ENCODE results near the gene DCPS. TPM values are rescaled to one million over a fixed set of nuclear protein-coding genes. Genes with fewer than 3 reads are reported as not detected.
A peak's percentile ranks its signal among the peaks of the same experiment; 100 is the strongest.
"Not testable (repeated sequence)": the region's sequence is repeated elsewhere in the genome, so short reads cannot be mapped to it uniquely, and the experiment has no call there.

DCPS gene
- total and polyA plus RNA-seq, 5 donors = 9.9 to 14.9 (median 10.4) TPM

DNA sequence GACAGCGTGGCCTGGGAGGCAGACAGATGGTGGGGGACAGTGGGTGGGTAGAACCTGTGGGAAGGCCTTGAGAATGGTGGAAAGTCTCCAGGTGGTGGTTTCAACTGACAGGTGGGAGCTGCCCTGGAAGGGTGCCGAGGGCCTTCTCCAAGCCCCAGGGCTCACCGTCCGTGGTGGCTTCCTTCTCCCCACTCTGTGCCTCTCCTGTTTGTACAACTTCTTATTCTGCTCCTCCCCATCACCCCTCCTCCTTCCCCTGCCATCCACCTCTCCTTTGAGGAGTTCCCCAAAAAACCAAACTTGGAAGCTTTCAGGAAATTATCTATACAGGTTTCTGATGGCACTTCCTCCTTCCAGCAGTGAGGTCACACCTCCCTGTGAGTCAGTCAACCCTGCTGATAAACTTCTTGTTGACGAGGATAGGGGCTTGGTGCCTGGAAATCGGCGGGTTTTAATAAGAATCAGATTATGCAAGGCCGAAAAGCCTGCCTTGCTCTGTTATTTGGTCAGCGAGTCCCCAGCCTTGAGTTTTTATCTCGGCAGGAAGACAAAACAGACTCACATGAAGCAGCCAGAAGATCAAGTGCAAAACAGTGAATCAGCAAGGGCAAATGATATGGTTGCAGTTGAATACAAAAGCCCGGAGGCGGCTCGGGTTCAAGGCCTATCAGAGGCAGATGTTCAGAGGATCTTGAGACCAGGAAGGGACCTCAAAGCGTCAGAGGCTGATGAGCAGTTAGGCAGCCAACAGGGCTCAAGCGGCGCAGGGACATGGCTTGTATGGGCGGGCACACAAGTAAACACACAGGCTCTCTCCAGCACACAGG lies 42.1 kb downstream of the DCPS start:
- Histone ChIP-seq H3K4me1 (ENCODE audit: control insufficient read depth, insufficient read depth, low read length) (peaks cover 25% of the 10 kb centered on the region), H3K4me3 (ENCODE audit: low read length) (no peak overlapping the region), H3K27ac (ENCODE audit: low read length) (peak overlapping the region; percentile 73), H3K9me3 (ENCODE audit: control insufficient read depth, low read length) (no peaks in the 10 kb centered on the region), H3K27me3 (ENCODE audit: control insufficient read depth, insufficient read depth) (no peaks in the 10 kb centered on the region)
- ATAC-seq (peak; percentile 60 to 86), DNase-seq (peak; percentile 80 to 84 (median 83))
- intact Hi-C loops (cut with DNase I) = loop anchor here in 1 of 4 donors (5.0 kb wide), 1 partner anchor 66 kb away; no protein-coding TSS in a partner anchor
- 34% methylated on average over 17 of the region's 17 CpGs for WGBS

DNA sequence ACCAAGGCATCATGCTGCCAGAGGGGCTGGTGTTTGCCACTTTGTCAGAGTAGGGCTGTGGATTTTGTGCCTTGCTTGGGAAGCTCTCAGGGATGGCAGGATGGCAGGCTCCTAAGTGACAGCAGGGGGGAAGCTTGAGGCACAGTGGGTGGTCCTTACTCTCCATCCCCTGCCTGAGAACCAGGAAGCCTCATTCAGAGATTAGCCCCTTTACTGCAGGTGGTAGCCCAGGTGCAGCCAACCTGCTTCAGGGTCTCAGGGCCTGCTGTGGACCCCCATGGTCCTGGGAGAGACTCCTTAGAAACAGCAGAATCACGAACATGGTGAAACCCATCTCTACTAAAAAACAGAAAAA lies 42.7 kb downstream of the DCPS start:
- peak in 1 of 3 donors; percentile 18 for DNase-seq
- no peaks in the 10 kb centered on the region for H3K27me3 ChIP-seq (ENCODE audit: control insufficient read depth, insufficient read depth)
- ATAC-seq = no peak
- no peaks in the 10 kb centered on the region for H3K9me3 ChIP-seq (ENCODE audit: control insufficient read depth, low read length)
- WGBS = 97% methylated on average over 1 of the region's 1 CpG
- intact Hi-C loops (cut with DNase I) = loop anchor here in 1 of 4 donors (5.0 kb wide), 1 partner anchor 66 kb away; no protein-coding TSS in a partner anchor
- H3K4me3 ChIP-seq (ENCODE audit: low read length) = no peak overlapping the region
- peak overlapping the region; percentile 73 for H3K27ac ChIP-seq (ENCODE audit: low read length)
- H3K4me1 ChIP-seq (ENCODE audit: control insufficient read depth, insufficient read depth, low read length) = peaks cover 25% of the 10 kb centered on the region

DNA sequence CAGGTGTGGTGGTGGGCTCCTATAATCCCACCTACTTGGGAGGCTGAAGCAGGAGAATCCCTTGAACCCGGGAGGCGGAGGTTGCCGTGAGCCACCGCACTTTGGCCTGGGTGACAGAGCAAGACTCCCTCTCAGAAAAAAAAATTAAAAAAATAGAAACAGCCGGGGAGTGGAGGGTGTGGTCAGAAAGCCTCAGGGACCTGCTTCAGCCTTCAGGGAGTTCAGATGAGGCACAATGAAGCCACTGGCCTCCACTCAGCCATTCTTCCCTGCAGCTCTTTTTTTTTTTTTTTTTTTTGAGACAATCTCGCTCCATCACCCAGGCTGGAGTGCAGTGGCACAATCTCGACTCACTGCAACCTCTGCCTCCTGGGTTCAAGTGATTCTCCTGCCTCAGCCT lies 43.1 kb downstream of the DCPS start:
- WGBS = 75% methylated on average over 7 of the region's 7 CpGs
- H3K4me3 ChIP-seq (ENCODE audit: low read length); ATAC-seq; H3K27me3 ChIP-seq (ENCODE audit: control insufficient read depth, insufficient read depth); H3K9me3 ChIP-seq (ENCODE audit: control insufficient read depth, low read length); H3K27ac ChIP-seq (ENCODE audit: low read length): not testable (repeated sequence)
- intact Hi-C loops (cut with DNase I) = loop anchor here in 1 of 4 donors (5.0 kb wide), 1 partner anchor 65 kb away; no protein-coding TSS in a partner anchor
- DNase-seq = peak in 2 of 3 donors; percentile 41 to 49
- peaks cover 25% of the 10 kb centered on the region for H3K4me1 ChIP-seq (ENCODE audit: control insufficient read depth, insufficient read depth, low read length)

DNA sequence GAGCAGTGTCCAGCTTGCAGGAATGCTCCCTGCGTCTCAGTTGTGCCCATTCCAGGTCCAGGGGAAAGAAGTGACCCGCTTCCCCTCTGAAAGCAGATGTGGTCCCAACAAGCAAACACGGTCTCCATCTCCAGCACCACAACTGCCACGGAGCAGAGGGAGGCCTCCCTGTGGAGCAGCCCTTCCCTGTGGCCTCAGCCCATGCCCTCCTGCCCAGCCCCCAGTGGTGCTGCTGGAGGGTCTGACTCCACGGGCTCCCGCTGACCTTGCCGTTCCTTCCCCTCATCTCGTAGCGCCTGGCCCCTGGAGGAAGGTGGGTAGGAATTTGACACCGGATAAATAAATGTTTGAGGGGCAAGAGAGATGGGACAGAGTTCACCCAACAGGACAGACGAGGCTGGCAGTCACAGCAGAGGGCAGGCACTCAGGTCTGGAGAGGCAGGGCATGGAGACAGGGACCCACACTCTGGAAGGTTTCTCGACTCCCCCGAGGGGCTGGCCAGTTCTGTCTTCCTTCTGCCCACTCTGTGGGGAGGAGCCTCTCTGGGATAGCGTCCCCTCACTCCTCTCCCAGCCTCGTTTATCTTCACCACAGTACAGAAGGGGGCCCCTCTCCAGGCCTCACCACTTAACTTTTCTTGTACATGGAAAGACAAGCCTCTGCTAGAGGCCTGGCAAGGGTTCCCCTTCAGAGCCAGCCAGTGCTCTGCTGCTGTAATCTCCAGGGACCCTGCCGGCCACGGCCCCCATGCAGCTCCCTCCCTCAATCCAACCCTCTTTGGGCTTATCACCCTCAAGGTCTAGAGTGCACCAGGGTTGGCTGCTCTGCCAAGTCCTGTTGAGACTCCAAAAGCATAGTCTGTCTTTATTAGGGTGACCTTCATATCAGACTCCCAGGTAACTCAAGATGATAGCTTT lies 44.1 kb downstream of the DCPS start:
- H3K4me3 ChIP-seq (ENCODE audit: low read length) = no peak overlapping the region
- peak; percentile 57 to 81 (median 80) for DNase-seq
- peak overlapping the region; percentile 87 for H3K27ac ChIP-seq (ENCODE audit: low read length)
- ATAC-seq = peak; percentile 26 to 47
- intact Hi-C loops (cut with DNase I) = loop anchor here in 1 of 4 donors (5.0 kb wide), 1 partner anchor 64 kb away; no protein-coding TSS in a partner anchor
- H3K9me3 ChIP-seq (ENCODE audit: control insufficient read depth, low read length) = no peaks in the 10 kb centered on the region
- peaks cover 30% of the 10 kb centered on the region for H3K4me1 ChIP-seq (ENCODE audit: control insufficient read depth, insufficient read depth, low read length)
- no peaks in the 10 kb centered on the region for H3K27me3 ChIP-seq (ENCODE audit: control insufficient read depth, insufficient read depth)
- 53% methylated on average over 17 of the region's 17 CpGs for WGBS

DNA sequence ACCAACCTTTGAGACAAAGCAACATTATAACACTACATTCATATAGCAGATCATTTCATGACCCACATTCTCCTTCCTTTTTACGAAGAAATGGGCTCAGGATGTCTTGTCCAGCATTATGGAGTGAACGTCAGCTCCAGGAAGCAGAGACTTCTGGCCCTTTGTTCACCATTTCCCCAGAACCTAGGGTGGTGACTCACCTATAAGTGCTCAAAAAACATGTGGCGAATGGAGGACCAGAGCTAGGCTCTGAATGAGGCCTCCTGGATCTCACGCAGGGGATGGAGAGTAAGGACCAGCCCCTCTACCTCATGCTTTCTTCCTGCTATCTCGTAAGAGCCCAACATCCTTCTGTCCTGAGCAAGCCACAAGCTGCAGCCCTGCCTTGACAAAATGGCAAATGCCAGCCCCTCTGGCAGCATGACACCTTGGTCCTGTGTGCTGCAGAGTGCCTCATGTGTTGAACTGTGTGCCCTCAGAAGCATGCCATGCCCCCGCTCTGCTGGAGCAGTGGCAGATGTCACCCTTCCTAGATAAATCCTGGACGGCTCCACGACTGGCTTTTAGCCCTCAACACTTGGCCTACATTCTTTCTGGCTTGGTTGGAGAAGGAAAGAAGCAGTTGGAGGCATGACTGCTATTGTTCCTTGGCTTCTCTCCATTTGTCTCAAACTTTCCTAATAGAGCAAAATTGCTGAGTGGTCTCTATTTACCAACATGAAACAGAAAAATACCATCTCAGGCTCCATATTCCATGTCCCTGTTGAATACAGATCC lies 45.1 kb downstream of the DCPS start:
- H3K4me3 ChIP-seq (ENCODE audit: low read length) = no peak overlapping the region
- intact Hi-C loops (cut with DNase I) = loop anchor here in 1 of 4 donors (5.0 kb wide), 1 partner anchor 63 kb away; no protein-coding TSS in a partner anchor
- no peaks in the 10 kb centered on the region for H3K9me3 ChIP-seq (ENCODE audit: control insufficient read depth, low read length)
- H3K27me3 ChIP-seq (ENCODE audit: control insufficient read depth, insufficient read depth) = no peaks in the 10 kb centered on the region
- ATAC-seq (peak; percentile 40 to 66), DNase-seq (peak; percentile 67 to 84 (median 82))
- H3K4me1 ChIP-seq (ENCODE audit: control insufficient read depth, insufficient read depth, low read length) = peaks cover 34% of the 10 kb centered on the region
- 33% methylated on average over 8 of the region's 8 CpGs for WGBS
- H3K27ac ChIP-seq (ENCODE audit: low read length) = peak overlapping the region; percentile 87

DNA sequence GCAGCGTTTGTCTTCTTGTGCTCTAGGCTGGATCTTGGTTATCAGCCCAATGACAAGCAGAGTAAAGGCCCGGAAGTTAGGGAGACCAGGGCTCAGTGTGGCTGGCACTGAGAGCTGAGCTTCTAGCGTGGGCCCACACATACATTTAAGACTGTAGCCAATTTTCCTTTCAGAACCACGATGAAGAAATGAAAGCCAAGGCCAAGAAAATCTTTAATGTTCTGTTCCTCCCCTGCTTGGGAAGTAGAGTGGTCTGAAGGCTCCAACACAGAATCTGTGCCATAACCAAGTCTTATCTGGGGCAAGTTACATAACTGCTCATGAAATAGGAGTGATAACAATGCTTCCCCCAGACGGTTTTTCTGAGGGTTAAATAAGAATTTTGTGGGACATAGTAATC lies 47.0 kb downstream of the DCPS start:
- Histone ChIP-seq H3K27me3 (ENCODE audit: control insufficient read depth, insufficient read depth) (no peaks in the 10 kb centered on the region), H3K4me1 (ENCODE audit: control insufficient read depth, insufficient read depth, low read length) (peaks cover 31% of the 10 kb centered on the region), H3K4me3 (ENCODE audit: low read length) (no peak overlapping the region), H3K9me3 (ENCODE audit: control insufficient read depth, low read length) (no peaks in the 10 kb centered on the region), H3K27ac (ENCODE audit: low read length) (peak overlapping the region; percentile 66)
- no peak for ATAC-seq
- peak in 2 of 3 donors; percentile 40 to 60 for DNase-seq
- WGBS = 49% methylated on average over 5 of the region's 5 CpGs
- intact Hi-C loops (cut with DNase I) = loop anchor here in 1 of 4 donors (5.0 kb wide), 1 partner anchor 34 kb away; no protein-coding TSS in a partner anchor

DNA sequence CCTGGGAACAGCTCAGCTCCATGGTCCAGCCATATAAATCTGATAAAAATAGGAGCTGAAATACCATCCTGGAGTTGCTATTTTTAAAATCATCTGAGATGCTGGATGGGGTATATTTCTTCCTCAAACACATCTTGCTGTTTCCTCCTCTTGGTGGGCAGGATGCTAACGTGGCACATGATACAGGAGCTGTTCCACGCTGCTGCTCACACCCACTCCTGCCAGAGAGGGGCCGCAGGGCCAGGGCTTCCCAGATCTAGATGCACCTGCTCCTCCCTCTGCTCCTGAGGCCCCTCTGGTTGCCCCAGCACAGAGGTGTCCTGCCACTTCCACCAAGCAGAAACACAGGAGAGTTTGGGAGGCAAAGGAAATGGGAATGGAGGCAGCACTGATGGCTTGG lies 48.3 kb downstream of the DCPS start:
- intact Hi-C loops (cut with DNase I) = loop anchor here in 1 of 4 donors (5.0 kb wide), 1 partner anchor 35 kb away; no protein-coding TSS in a partner anchor
- Histone ChIP-seq H3K4me1 (ENCODE audit: control insufficient read depth, insufficient read depth, low read length) (peaks cover 30% of the 10 kb centered on the region), H3K27me3 (ENCODE audit: control insufficient read depth, insufficient read depth) (no peaks in the 10 kb centered on the region), H3K27ac (ENCODE audit: low read length) (peak overlapping the region; percentile 35), H3K4me3 (ENCODE audit: low read length) (no peak overlapping the region), H3K9me3 (ENCODE audit: control insufficient read depth, low read length) (no peaks in the 10 kb centered on the region)
- DNase-seq (peak in 2 of 3 donors; percentile 42 to 45), ATAC-seq (no peak)
- 57% methylated on average over 3 of the region's 3 CpGs for WGBS

DNA sequence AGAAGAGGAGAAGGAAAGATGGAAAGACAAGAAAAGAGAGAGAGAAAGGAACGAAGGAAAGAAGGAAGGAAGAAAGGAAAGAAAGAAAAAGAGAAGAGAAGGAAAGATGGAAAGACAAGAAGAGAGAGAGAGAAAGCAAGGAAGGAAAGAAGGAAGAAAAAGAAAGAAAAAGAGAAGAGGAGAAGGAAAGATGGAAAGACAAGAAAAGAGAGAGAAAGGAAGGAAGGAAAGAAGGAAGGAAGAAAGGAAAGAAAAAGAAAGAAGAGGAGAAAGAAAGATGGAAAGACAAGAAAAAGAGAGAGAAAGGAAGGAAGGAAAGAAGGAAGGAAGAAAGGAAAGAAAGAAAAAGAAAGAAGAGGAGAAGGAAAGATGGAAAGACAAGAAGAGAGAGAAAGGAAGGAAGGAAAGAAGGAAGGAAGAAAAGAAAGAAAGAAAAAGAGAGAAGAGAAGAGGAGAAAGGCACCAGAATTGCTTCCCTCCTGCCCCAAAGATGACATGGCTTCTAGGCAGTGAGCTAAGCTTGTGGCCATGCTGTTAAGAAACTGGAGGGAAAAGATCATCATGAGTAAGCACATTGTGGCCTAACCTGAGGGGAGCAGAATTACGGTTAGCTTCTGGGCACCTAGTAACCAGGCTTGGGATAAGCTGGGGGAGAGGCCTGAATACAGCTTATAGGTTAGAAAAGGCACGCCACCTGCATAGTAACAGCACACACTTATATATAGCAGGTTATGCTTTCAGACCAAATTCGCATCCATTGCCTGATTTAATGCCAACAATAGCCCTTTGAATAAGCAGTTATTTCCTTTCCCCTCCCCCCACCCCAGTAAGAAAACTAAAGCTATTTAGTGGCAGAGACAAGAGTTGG lies 49.3 kb downstream of the DCPS start:
- ATAC-seq = no peak
- DNase-seq = peak in 1 of 3 donors; percentile 5
- WGBS = 71% methylated on average over 4 of the region's 4 CpGs
- H3K27me3 ChIP-seq (ENCODE audit: control insufficient read depth, insufficient read depth) = no peaks in the 10 kb centered on the region
- H3K27ac ChIP-seq (ENCODE audit: low read length) = no peak overlapping the region
- H3K4me1 ChIP-seq (ENCODE audit: control insufficient read depth, insufficient read depth, low read length) = peaks cover 28% of the 10 kb centered on the region
- intact Hi-C loops (cut with DNase I) = loop anchor here in 1 of 4 donors (5.0 kb wide), 1 partner anchor 36 kb away; no protein-coding TSS in a partner anchor
- no peak overlapping the region for H3K4me3 ChIP-seq (ENCODE audit: low read length)
- H3K9me3 ChIP-seq (ENCODE audit: control insufficient read depth, low read length) = no peaks in the 10 kb centered on the region

DNA sequence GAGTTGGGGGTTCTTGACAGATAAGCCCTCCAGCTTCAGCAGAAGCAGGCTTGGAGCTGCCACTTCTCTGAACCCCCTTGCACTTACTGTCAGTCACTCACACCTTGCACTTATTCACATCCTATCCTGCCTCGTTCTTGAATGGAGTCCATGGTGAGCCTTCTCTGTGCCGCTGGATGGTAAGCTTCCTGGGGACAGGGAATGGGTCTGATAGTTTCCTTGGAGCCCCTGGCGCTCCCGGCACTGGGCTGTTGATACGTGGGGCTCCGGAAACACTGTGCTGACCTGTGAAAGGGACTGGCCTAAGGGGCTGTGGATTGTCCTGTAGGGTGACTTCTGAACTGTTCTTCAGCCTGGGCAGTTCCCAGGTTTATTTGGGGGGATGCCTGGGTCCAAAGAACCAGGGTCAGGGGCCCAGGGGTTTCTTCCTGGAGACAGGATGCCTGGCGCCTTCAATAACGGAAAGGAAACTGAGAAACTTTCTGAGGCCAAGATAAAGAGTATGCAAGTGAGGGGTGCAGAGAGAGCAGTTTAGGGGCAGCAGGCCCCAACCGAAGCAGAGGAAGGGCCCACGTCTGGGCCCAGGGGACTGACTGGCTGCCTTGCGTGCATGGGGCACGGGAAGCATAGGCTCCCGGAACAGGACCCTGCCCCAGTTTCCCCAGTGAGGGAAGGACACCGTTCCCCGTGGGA lies 50.9 kb downstream of the DCPS start:
- Histone ChIP-seq H3K27ac (ENCODE audit: low read length) (peak overlapping the region; percentile 97), H3K4me3 (ENCODE audit: low read length) (peak overlapping the region; percentile 92), H3K27me3 (ENCODE audit: control insufficient read depth, insufficient read depth) (no peaks in the 10 kb centered on the region), H3K9me3 (ENCODE audit: control insufficient read depth, low read length) (no peaks in the 10 kb centered on the region), H3K4me1 (ENCODE audit: control insufficient read depth, insufficient read depth, low read length) (peaks cover 31% of the 10 kb centered on the region)
- 14% methylated on average over 15 of the region's 15 CpGs for WGBS
- no peak for ATAC-seq
- DNase-seq = peak in 1 of 3 donors; percentile 37
- intact Hi-C loops (cut with DNase I) = loop anchor here in 2 of 4 donors (5.0 kb wide), 2 partner anchors 37 to 58 kb away; no protein-coding TSS in a partner anchor

Measured in right cardiac atrium (tissue), 5 donors.